Measurements from ENCODE around the gene CD96. TPM values are rescaled to one million over a fixed set of nuclear protein-coding genes. Genes with fewer than 3 reads are reported as not detected.

CD96 gene
- total and polyA plus RNA-seq, 2 donors (not counting 3 experiments of a cell fraction or from before 2014, with no cell fraction given): not detected

GRCh38 chr3:111578867-111579266 is 36.9 kb downstream of the CD96 start:
- H3K4me1 ChIP-seq (ENCODE audit: control insufficient read depth, extremely low read depth, insufficient read depth, low read length): no peaks in the 10 kb centered on the region
- CTCF ChIA-PET: interaction anchor here (0.8 to 2.2 kb wide), 7 partner anchors 21 to 435 kb away, joined by 3 to 31 read pairs (median 3); no protein-coding TSS in a partner anchor

More at GRCh38 chr3:111578867-111579266, 36.9 kb downstream of the CD96 start:
- H2AFZ ChIP-seq (ENCODE audit: low read depth, low read length): no peak overlapping the region
- no peak overlapping the region for H3K4me3 ChIP-seq (replicated peaks in 1 of 3; ENCODE audit: insufficient read depth in 1 of 3, low read depth in 1 of 3, low read length in 3 of 3)
- no peaks in the 10 kb centered on the region for H3K36me3 ChIP-seq (ENCODE audit: control insufficient read depth in 2 of 2, extremely low read depth in 1 of 2, insufficient read depth in 2 of 2, low read length in 2 of 2)
- dilution Hi-C loops (cut with MboI; ENCODE audit: extremely low pct_ligation_motif_present, low sequenced_read_pairs) (no loop called here), intact Hi-C loops (cut with micrococcal nuclease) (no loop called here)
- no peak for DNase-seq (ENCODE audit: low read depth, low spot score)
- TF ChIP-seq GATA2 (IDR thresholded peaks at IDR 0.05; ENCODE audit: insufficient read depth, insufficient read length, low read depth, low read length) (no peak), FOS (IDR thresholded peaks at IDR 0.05; ENCODE audit: borderline replicate concordance, insufficient read depth, low read length) (no peak), POLR2AphosphoS5 (IDR thresholded peaks at IDR 0.05; ENCODE audit: insufficient read depth, low read depth, low read length) (no peak), MAX (IDR thresholded peaks at IDR 0.05; ENCODE audit: insufficient read depth, insufficient read length) (no peak), JUN (IDR thresholded peaks at IDR 0.05; ENCODE audit: borderline replicate concordance, insufficient read depth, insufficient read length, low read depth) (no peak), POLR2A (IDR thresholded peaks at IDR 0.05; ENCODE audit: low read depth, low read length) (no peak), EZH2 (IDR thresholded peaks at IDR 0.05; ENCODE audit: borderline replicate concordance, low read depth, low read length, severe bottlenecking) (no peak), MYC (IDR thresholded peaks at IDR 0.05; ENCODE audit: low read depth, low read length) (no peak), CTCF (IDR thresholded peaks at IDR 0.05; ENCODE audit: extremely low read depth in 1 of 2, insufficient read depth in 1 of 2, low read depth in 1 of 2, low read length in 2 of 2) (no peak)
- H3K27ac ChIP-seq (ENCODE audit: insufficient read depth, low read depth, low read length): no peak overlapping the region
- H3K9me1 ChIP-seq (replicated peaks; ENCODE audit: control insufficient read depth, extremely low read depth, insufficient read depth, low read length): no peaks in the 10 kb centered on the region
- POLR2A ChIA-PET: no interaction called here
- no peak overlapping the region for H3K9ac ChIP-seq (replicated peaks; ENCODE audit: extremely low read depth, insufficient read depth, low read length)
- H3K9me3 ChIP-seq (replicated peaks; ENCODE audit: control insufficient read depth, insufficient read depth, low read length): no peaks in the 10 kb centered on the region
- BruUV-seq (replicated peaks): no TSS peak
- H3K27me3 ChIP-seq (ENCODE audit: control insufficient read depth in 2 of 2, insufficient read depth in 2 of 2, low read length in 2 of 2): peaks cover 0 to 7% of the 10 kb centered on the region in 2 experiments
- FAIRE-seq: no peak
- no peaks in the 10 kb centered on the region for H3K79me2 ChIP-seq (ENCODE audit: control insufficient read depth, insufficient read depth, low read length)
- H4K20me1 ChIP-seq (replicated peaks; ENCODE audit: control insufficient read depth, extremely low read depth, insufficient read depth, low read length): no peaks in the 10 kb centered on the region
- no peak overlapping the region for H3K4me2 ChIP-seq (ENCODE audit: insufficient read depth, low read length)

All from endothelial cell of umbilical vein (primary cell).